CD4-positive, alpha-beta T cell treated with Interleukin-4 for 1 hour (primary cell): ENCODE results near the gene UBE2E2.

ENCODE experiments used
- DNase-seq, 2 donors: peaks; one replicate each; pipeline ENCODE4 v3.0.0-alpha.2; 2020 to 2022

Gene UBE2E2

GRCh38 chr3:23198801-23199200 is 4.3 kb upstream of the UBE2E2 start:
- DNase-seq: no peak

GRCh38 chr3:23199649-23200048 is 3.5 kb upstream of the UBE2E2 start:
- DNase-seq: no peak

GRCh38 chr3:23201154-23201838 is 1.8 kb upstream of the UBE2E2 start:
- DNase-seq: no peak

GRCh38 chr3:23202203-23202920 is 765 bp upstream of the UBE2E2 start:
- DNase-seq: peak in 1 of 2 donors; percentile 48

GRCh38 chr3:23203708-23204330 is 692 bp downstream of the UBE2E2 start:
- DNase-seq: no peak

- DNase-seq: no peak
These were observed 3.2 kb downstream of the UBE2E2 start for GRCh38 chr3:23206366-23206765.

GRCh38 chr3:23209103-23209502 is 6.0 kb downstream of the UBE2E2 start:
- no peak for DNase-seq

- no peak for DNase-seq
These were observed 6.8 kb downstream of the UBE2E2 start for GRCh38 chr3:23209747-23210487.

- DNase-seq: no peak
These were observed 10.7 kb downstream of the UBE2E2 start for GRCh38 chr3:23213813-23214212.

GRCh38 chr3:23217872-23218554 is 14.9 kb downstream of the UBE2E2 start:
- DNase-seq: no peak

- DNase-seq: no peak
These were observed 16.0 kb downstream of the UBE2E2 start for GRCh38 chr3:23219117-23219516.

- no peak for DNase-seq
These were observed 16.4 kb downstream of the UBE2E2 start for GRCh38 chr3:23219552-23219951.

GRCh38 chr3:23221136-23221535 is 18.0 kb downstream of the UBE2E2 start:
- DNase-seq: no peak

GRCh38 chr3:23232016-23232415 is 28.9 kb downstream of the UBE2E2 start:
- DNase-seq: no peak

GRCh38 chr3:23232854-23233253 is 29.7 kb downstream of the UBE2E2 start:
- DNase-seq: no peak

GRCh38 chr3:23235264-23235663 is 32.1 kb downstream of the UBE2E2 start:
- no peak for DNase-seq

GRCh38 chr3:23236890-23237289 is 33.8 kb downstream of the UBE2E2 start:
- DNase-seq: no peak

GRCh38 chr3:23238156-23238555 is 35.0 kb downstream of the UBE2E2 start:
- DNase-seq: no peak

- no peak for DNase-seq
These were observed 35.5 kb downstream of the UBE2E2 start for GRCh38 chr3:23238578-23238977.

GRCh38 chr3:23239211-23240068 is 36.3 kb downstream of the UBE2E2 start:
- no peak for DNase-seq

GRCh38 chr3:23240171-23240785 is 37.2 kb downstream of the UBE2E2 start:
- DNase-seq: no peak
